Activated T-cell treated with anti-CD3 and anti-CD28 coated beads for 48 hours (primary cell): ENCODE results near the gene NCBP1.
"Not testable (repeated sequence)": the region's sequence is repeated elsewhere in the genome, so short reads cannot be mapped to it uniquely, and the experiment has no call there.

ENCODE experiments used
- DNase-seq: peaks from one replicate; pipeline ENCODE4 v3.0.0-alpha.2; 2020; ENCODE audit warnings: low read depth

Gene NCBP1

GRCh38 chr9:97632985-97633858, at the start of gene NCBP1, which contains the start of gene TSTD2:
TSS of gene NCBP1 (plus strand) at chr9:97633821. CDS start at chr9:97633882, 61 bp downstream.
TSS of gene TSTD2 (minus strand) at chr9:97633368. CDS start at chr9:97627562, 5,806 bp downstream.
- DNase-seq = peak; percentile 93

- not testable (repeated sequence) for DNase-seq
These were observed 48.8 kb upstream of the NCBP1 start for GRCh38 chr9:97584778-97585177.

GRCh38 chr9:97586909-97587308, 46.7 kb upstream of the NCBP1 start:
- not testable (repeated sequence) for DNase-seq

- DNase-seq = no peak
These were observed 42.1 kb upstream of the NCBP1 start for GRCh38 chr9:97591535-97591934.

GRCh38 chr9:97592126-97592525, 41.5 kb upstream of the NCBP1 start:
- no peak for DNase-seq

GRCh38 chr9:97593960-97594359, 39.7 kb upstream of the NCBP1 start:
- DNase-seq = no peak

GRCh38 chr9:97594381-97594921, 39.2 kb upstream of the NCBP1 start:
- no peak for DNase-seq

GRCh38 chr9:97596906-97597305, 36.7 kb upstream of the NCBP1 start:
- no peak for DNase-seq

- peak; percentile 57 for DNase-seq
These were observed 34.9 kb upstream of the NCBP1 start for GRCh38 chr9:97598461-97599288.

GRCh38 chr9:97599314-97599846, 34.2 kb upstream of the NCBP1 start:
- no peak for DNase-seq

GRCh38 chr9:97600531-97601227, 32.9 kb upstream of the NCBP1 start:
- DNase-seq = no peak

GRCh38 chr9:97601228-97601898, 32.3 kb upstream of the NCBP1 start:
- DNase-seq = no peak

GRCh38 chr9:97602430-97602829, 31.2 kb upstream of the NCBP1 start:
- DNase-seq = no peak

- DNase-seq = no peak
These were observed 28.5 kb upstream of the NCBP1 start for GRCh38 chr9:97604901-97605645.

- peak; percentile 25 for DNase-seq
These were observed 18.1 kb upstream of the NCBP1 start for GRCh38 chr9:97615439-97616072.

GRCh38 chr9:97617939-97618416, 15.6 kb upstream of the NCBP1 start:
- no peak for DNase-seq

GRCh38 chr9:97620063-97620462, 13.6 kb upstream of the NCBP1 start:
- DNase-seq = not testable (repeated sequence)

GRCh38 chr9:97622483-97622882, 11.1 kb upstream of the NCBP1 start:
- not testable (repeated sequence) for DNase-seq

- no peak for DNase-seq
These were observed 9.7 kb upstream of the NCBP1 start for GRCh38 chr9:97623946-97624345.

- DNase-seq = no peak
These were observed 8.0 kb upstream of the NCBP1 start for GRCh38 chr9:97625620-97626019.
